Measurements from ENCODE around the gene AKAP8.
"Not testable (repeated sequence)": the region's sequence is repeated elsewhere in the genome, so short reads cannot be mapped to it uniquely, and the experiment has no call there.

Gene AKAP8
- long read RNA-seq, donor 1, partial matches to known transcripts, result 0 of 1 reads
- long read RNA-seq, donor 1, other reads (novel, unspliced or antisense), result 0 of 1 reads
- long read RNA-seq, donor 2, partial matches to known transcripts, result 0 of 1 reads
- long read RNA-seq, donor 2, other reads (novel, unspliced or antisense), result 0 of 1 reads
- long read RNA-seq, donor 3, partial matches to known transcripts, result 0 of 1 reads
- long read RNA-seq, donor 3, other reads (novel, unspliced or antisense), result 0 of 1 reads
- long read RNA-seq, donor 4, partial matches to known transcripts, result 0 of 2 reads
- long read RNA-seq, donor 4, other reads (novel, unspliced or antisense), result 0 of 2 reads
- long read RNA-seq, donor 5, partial matches to known transcripts, result 0 of 3 reads
- long read RNA-seq, donor 5, other reads (novel, unspliced or antisense), result 0 of 3 reads
- long read RNA-seq, donor 6, partial matches to known transcripts, result 0 of 1 reads
- long read RNA-seq, donor 6, other reads (novel, unspliced or antisense), result 0 of 1 reads
- long read RNA-seq, donor 7, result 0 reads
- long read RNA-seq, donor 8, partial matches to known transcripts, result 0 of 1 reads
- long read RNA-seq, donor 8, other reads (novel, unspliced or antisense), result 0 of 1 reads

- peak; percentile 100 for DNase-seq
Observed at GRCh38 chr19:15379083-15379998, at the start of gene AKAP8. Gene AKAP8, minus strand, starts transcription at chr19:15379787. Its CDS starts 56 bp downstream, at chr19:15379731.

- no peak for DNase-seq
Observed at GRCh38 chr19:15427991-15428471, 48.4 kb upstream of the AKAP8 start.

- DNase-seq, result no peak
Observed at GRCh38 chr19:15427350-15427700, 47.7 kb upstream of the AKAP8 start.

- no peak for DNase-seq
Observed at GRCh38 chr19:15426485-15427349, 47.1 kb upstream of the AKAP8 start.

- no peak for DNase-seq
Observed at GRCh38 chr19:15425321-15425950, 45.8 kb upstream of the AKAP8 start.

- no peak for DNase-seq
Observed at GRCh38 chr19:15424692-15425272, 45.2 kb upstream of the AKAP8 start.

GRCh38 chr19:15424121-15424520, 44.5 kb upstream of the AKAP8 start:
- DNase-seq, result no peak

- DNase-seq, result no peak
Observed at GRCh38 chr19:15423130-15423529, 43.5 kb upstream of the AKAP8 start.

GRCh38 chr19:15422296-15423075, 42.9 kb upstream of the AKAP8 start:
- DNase-seq, result no peak

GRCh38 chr19:15421721-15422260, 42.2 kb upstream of the AKAP8 start:
- DNase-seq, result no peak

GRCh38 chr19:15421136-15421695, 41.6 kb upstream of the AKAP8 start:
- DNase-seq, result no peak

- no peak for DNase-seq
Observed at GRCh38 chr19:15419413-15420025, 39.9 kb upstream of the AKAP8 start.

- DNase-seq, result peak; percentile 95
Observed at GRCh38 chr19:15418579-15419412, 39.2 kb upstream of the AKAP8 start, which contains the start of gene AKAP8L. Gene AKAP8L, minus strand, starts transcription at chr19:15418988. Its CDS starts 65 bp downstream, at chr19:15418923.

GRCh38 chr19:15418231-15418578, 38.6 kb upstream of the AKAP8 start:
- DNase-seq, result no peak

- DNase-seq, result peak; percentile 33
Observed at GRCh38 chr19:15417699-15418098, 38.1 kb upstream of the AKAP8 start.

GRCh38 chr19:15412832-15413231, 33.2 kb upstream of the AKAP8 start:
- no peak for DNase-seq

- DNase-seq, result not testable (repeated sequence)
Observed at GRCh38 chr19:15411351-15411750, 31.8 kb upstream of the AKAP8 start.

GRCh38 chr19:15404780-15405211, 25.2 kb upstream of the AKAP8 start:
- no peak for DNase-seq
